ENCODE results near the gene PPAT. TPM values are rescaled to one million over a fixed set of nuclear protein-coding genes. Genes with fewer than 3 reads are reported as not detected.
"Not testable (repeated sequence)": the region's sequence is repeated elsewhere in the genome, so short reads cannot be mapped to it uniquely, and the experiment has no call there.

Gene PPAT
- total RNA-seq, 1 donor from 2014 or later = 60.1 TPM

DNA sequence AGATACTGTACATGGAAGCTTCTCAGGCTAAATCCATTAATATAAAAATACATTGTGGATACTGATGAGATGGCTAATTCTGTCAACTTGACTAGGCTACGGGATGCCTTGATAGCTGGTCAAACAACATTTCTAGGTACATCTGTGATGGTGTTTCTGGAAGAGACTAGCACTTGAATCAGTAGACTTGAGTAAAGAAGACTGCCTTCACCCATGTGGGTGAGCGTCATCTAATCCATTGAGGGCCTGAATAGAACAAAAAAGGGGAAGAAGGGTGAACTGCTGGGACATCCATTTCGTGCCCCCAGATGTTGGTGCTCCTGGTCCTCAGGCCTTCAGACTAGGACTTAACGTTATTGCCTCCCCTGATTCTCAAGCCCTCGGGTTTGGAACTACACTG is 28.3 kb upstream of the PPAT start:
- DNase-seq (ENCODE audit: low spot score) = no peak
- intact Hi-C loops (cut with micrococcal nuclease) = no loop called here
- Mint-ChIP-seq H3K4me1 (ENCODE audit: low read depth) (peaks cover 62% of the 10 kb centered on the region), H3K27ac (no peak overlapping the region), H3K4me3 (no peak overlapping the region), H3K27me3 (ENCODE audit: insufficient read depth) (no peaks in the 10 kb centered on the region), H3K9me3 (no peaks in the 10 kb centered on the region), H3K36me3 (ENCODE audit: low read depth) (peaks cover 41% of the 10 kb centered on the region)

DNA sequence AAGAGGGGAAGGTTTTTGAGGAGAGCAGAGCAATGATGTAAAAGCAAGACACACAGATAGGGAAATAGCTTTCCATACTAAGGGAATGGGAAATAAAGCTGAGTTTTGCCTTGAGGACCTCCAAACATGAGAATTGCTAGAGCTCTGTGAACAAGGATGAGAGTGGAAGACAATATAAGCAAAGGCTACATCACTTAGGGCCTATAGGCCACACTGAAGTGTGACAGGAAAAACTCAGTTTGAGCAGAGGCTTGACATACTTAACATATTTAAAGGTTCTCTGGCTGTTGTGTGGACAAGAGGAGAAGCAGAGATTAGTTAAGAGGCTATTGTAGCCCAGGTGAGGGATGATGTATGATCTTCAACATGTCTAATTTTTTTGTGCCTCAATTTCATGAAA is 26.7 kb upstream of the PPAT start:
- Mint-ChIP-seq H3K27ac (peak overlapping the region; percentile 23), H3K4me3 (no peak overlapping the region), H3K36me3 (ENCODE audit: low read depth) (peaks cover 36% of the 10 kb centered on the region), H3K9me3 (no peaks in the 10 kb centered on the region), H3K27me3 (ENCODE audit: insufficient read depth) (no peaks in the 10 kb centered on the region), H3K4me1 (ENCODE audit: low read depth) (peaks cover 57% of the 10 kb centered on the region)
- DNase-seq (ENCODE audit: low spot score) = no peak
- intact Hi-C loops (cut with micrococcal nuclease) = no loop called here

DNA sequence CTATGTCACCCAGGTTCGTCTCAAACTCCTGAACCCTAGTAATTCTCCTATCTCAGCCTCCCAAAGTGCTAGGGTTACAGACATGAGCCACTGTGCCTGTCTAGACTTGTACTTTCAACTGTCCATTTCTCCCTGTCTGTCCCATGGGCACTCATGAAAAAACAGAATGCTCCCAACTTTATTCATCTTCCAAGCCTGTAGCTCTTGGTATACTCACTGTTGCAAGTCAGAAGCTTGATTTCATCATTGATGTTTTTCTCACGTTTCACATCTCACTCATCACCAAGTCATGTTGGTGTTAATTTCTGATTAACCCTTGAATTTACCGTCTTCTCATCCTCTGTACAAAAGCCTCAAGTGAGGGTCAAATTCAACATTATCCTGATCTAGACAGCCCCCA is 24.7 kb upstream of the PPAT start:
- Mint-ChIP-seq H3K27ac (peak overlapping the region; percentile 61), H3K36me3 (ENCODE audit: low read depth) (peaks cover 48% of the 10 kb centered on the region), H3K9me3 (no peaks in the 10 kb centered on the region), H3K4me3 (no peak overlapping the region), H3K4me1 (ENCODE audit: low read depth) (peaks cover 48% of the 10 kb centered on the region), H3K27me3 (ENCODE audit: insufficient read depth) (no peaks in the 10 kb centered on the region)
- intact Hi-C loops (cut with micrococcal nuclease) = no loop called here
- DNase-seq (ENCODE audit: low spot score) = no peak

DNA sequence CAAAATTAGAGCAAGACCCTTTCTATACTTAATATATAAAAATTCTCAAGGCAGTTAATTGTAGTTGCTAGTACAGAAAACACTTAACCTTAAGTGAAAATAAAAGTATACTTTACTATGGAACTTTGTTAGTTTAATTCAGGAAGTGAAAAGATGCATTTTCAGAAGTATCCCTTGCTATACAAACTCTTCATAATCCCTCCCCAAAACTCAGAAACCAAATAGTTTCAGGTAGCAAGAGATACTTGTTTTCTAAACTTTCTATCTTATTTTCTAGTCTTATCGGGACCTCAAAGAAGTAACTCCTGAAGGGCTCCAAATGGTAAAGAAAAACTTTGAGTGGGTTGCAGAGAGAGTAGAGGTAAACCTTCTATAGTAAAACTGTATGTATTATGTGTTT is 14.9 kb upstream of the PPAT start:
- Mint-ChIP-seq H3K9me3 (no peaks in the 10 kb centered on the region), H3K27ac (no peak overlapping the region), H3K27me3 (ENCODE audit: insufficient read depth) (no peaks in the 10 kb centered on the region), H3K36me3 (ENCODE audit: low read depth) (peaks cover 62% of the 10 kb centered on the region), H3K4me1 (ENCODE audit: low read depth) (peaks cover 21% of the 10 kb centered on the region), H3K4me3 (no peak overlapping the region)
- no peak for DNase-seq (ENCODE audit: low spot score)
- intact Hi-C loops (cut with micrococcal nuclease) = no loop called here

DNA sequence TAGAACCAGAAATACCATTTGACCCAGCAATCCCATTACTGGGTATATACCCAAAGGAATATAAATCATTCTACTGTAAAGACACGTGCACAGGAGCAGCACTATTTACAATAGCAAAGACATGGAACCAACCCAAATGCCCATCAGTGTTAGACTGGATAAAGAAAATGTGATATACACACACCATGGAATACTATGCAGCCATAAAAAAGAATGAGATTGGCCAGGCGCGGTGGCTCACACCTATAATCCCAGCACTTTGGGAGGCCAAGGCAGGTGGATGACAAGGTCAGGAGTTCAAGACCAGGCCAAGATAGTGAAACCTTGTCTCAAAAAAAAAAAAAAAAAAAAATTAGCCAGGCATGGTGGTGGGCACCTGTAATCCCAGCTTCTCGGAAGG is 14.1 kb upstream of the PPAT start:
- H3K4me3 Mint-ChIP-seq; H3K9me3 Mint-ChIP-seq; H3K27ac Mint-ChIP-seq; intact Hi-C loops (cut with micrococcal nuclease); DNase-seq (ENCODE audit: low spot score); H3K27me3 Mint-ChIP-seq (ENCODE audit: insufficient read depth): not testable (repeated sequence)
- Mint-ChIP-seq H3K4me1 (ENCODE audit: low read depth) (peaks cover 30% of the 10 kb centered on the region), H3K36me3 (ENCODE audit: low read depth) (peaks cover 61% of the 10 kb centered on the region)

DNA sequence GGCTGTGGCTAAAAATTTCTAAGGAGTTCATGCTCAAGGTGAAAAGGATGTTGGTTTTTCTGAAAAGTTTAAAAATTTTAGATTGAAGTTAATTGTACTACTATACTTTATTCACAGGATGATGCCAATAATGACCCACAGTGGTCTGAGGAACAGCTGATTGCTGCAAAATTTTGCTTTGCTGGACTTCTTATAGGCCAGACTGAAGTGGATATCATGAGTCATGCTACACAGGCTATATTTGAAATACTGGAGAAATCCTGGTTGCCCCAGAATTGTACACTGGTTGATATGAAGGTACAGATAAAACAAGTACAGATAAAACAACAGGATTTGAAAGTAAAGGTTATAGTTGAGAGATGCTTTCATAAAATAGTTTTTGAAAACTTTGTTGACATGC is 12.9 kb upstream of the PPAT start:
- no peaks in the 10 kb centered on the region for H3K9me3 Mint-ChIP-seq
- no peak overlapping the region for H3K27ac Mint-ChIP-seq

DNA sequence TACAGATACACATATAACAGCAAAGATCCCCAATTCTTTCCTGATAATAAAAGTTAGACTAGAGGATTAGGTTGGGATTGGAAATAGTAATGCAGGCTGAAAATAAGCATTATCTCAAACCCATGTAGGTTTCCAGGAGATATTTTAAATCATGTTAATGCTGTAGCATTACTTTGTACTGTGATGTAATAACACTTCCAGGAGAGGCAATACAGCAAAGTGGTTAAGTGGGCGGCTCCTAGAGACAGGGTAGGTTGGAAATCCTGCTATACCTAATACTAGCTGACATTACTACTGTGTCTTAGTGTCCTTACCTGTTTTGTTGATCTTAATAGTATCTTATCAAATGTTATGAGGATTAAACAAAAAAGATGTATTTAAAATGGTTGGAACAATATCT is 10.3 kb upstream of the PPAT start:
- no peaks in the 10 kb centered on the region for H3K9me3 Mint-ChIP-seq
- H3K4me1 Mint-ChIP-seq (ENCODE audit: low read depth) = peaks cover 52% of the 10 kb centered on the region
- DNase-seq (ENCODE audit: low spot score) = no peak
- intact Hi-C loops (cut with micrococcal nuclease) = no loop called here
- no peaks in the 10 kb centered on the region for H3K27me3 Mint-ChIP-seq (ENCODE audit: insufficient read depth)
- H3K36me3 Mint-ChIP-seq (ENCODE audit: low read depth) = peaks cover 55% of the 10 kb centered on the region
- H3K4me3 Mint-ChIP-seq = no peak overlapping the region
- no peak overlapping the region for H3K27ac Mint-ChIP-seq

More for the DNA sequence above, 12.9 kb upstream of the PPAT start:
- intact Hi-C loops (cut with micrococcal nuclease) = loop anchor here (1.0 kb wide), 1 partner anchor 8 kb away; no protein-coding TSS in a partner anchor
- DNase-seq (ENCODE audit: low spot score) = no peak
- H3K27me3 Mint-ChIP-seq (ENCODE audit: insufficient read depth) = no peaks in the 10 kb centered on the region
- peaks cover 60% of the 10 kb centered on the region for H3K36me3 Mint-ChIP-seq (ENCODE audit: low read depth)
- no peak overlapping the region for H3K4me3 Mint-ChIP-seq
- H3K4me1 Mint-ChIP-seq (ENCODE audit: low read depth) = peaks cover 42% of the 10 kb centered on the region

DNA sequence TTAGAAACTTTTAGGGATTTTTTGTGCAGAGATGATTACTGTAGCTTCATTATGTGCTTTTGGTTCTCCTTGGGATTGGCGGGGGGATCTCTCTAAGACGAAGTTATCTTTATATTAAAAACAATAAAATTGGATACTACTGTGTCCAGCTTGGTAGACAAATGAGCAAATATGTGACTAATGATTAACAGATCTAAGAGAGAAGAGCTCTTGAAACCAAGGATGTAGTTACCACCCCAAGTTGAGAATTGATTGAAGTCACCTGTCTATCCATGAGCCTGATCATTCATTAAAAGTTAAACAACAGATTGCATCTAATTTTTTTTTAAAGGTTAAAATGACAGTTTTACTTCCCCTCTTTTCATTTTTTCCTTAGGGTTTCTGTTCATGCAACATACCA is 9.3 kb upstream of the PPAT start:
- no peak overlapping the region for H3K4me3 Mint-ChIP-seq
- H3K27ac Mint-ChIP-seq = no peak overlapping the region
- H3K36me3 Mint-ChIP-seq (ENCODE audit: low read depth) = peaks cover 55% of the 10 kb centered on the region
- no peaks in the 10 kb centered on the region for H3K9me3 Mint-ChIP-seq
- no peaks in the 10 kb centered on the region for H3K27me3 Mint-ChIP-seq (ENCODE audit: insufficient read depth)
- no peak for DNase-seq (ENCODE audit: low spot score)
- peaks cover 62% of the 10 kb centered on the region for H3K4me1 Mint-ChIP-seq (ENCODE audit: low read depth)
- intact Hi-C loops (cut with micrococcal nuclease) = no loop called here

DNA sequence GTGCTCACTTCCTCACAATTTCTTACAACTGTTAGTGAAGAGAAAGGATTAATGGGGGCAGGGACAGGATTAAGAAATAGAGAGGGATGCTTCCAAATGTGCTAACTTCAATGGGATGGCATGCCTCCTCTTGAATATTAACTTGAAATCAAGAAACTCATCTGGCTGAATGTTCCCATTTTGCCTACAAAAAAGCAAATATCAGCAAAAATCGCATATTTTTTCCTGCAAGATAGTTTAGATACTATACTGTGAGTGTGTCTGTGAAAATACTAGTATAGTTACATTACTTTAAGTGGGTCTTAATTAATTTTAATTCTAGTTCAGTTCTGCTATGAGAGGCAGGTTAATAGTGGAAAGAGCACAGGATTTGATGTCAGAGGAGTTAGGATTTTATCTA is 5.6 kb upstream of the PPAT start:
- H3K9me3 Mint-ChIP-seq = no peaks in the 10 kb centered on the region
- H3K4me1 Mint-ChIP-seq (ENCODE audit: low read depth) = peaks cover 59% of the 10 kb centered on the region
- no peak overlapping the region for H3K4me3 Mint-ChIP-seq
- H3K27ac Mint-ChIP-seq = no peak overlapping the region
- intact Hi-C loops (cut with micrococcal nuclease) = loop anchor here (1.0 kb wide), 1 partner anchor 7 kb away; no protein-coding TSS in a partner anchor
- peaks cover 3% of the 10 kb centered on the region for H3K27me3 Mint-ChIP-seq (ENCODE audit: insufficient read depth)
- DNase-seq (ENCODE audit: low spot score) = no peak
- peaks cover 47% of the 10 kb centered on the region for H3K36me3 Mint-ChIP-seq (ENCODE audit: low read depth)

DNA sequence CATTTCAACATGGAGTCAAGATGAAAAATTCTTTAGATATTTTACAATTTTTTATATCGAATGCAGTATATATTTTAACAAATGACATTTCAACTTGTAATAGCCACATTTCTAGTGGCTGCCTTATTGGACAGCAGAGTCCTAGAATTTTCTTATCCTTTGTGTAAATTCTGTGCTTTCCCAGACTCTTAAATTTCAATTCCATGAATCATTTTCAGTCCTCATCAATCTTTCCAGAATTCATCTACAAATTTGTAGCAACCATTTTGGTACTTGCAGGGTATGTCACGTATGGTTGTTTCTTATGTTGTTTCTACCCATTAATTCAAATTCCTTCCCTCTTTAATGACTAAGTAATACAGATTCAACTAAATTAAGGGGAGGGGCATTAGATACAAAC is 3.4 kb upstream of the PPAT start:
- Mint-ChIP-seq H3K4me3 (peak overlapping the region; percentile 56), H3K9me3 (no peaks in the 10 kb centered on the region), H3K4me1 (ENCODE audit: low read depth) (peaks cover 48% of the 10 kb centered on the region), H3K27me3 (ENCODE audit: insufficient read depth) (peaks cover 3% of the 10 kb centered on the region), H3K36me3 (ENCODE audit: low read depth) (peaks cover 39% of the 10 kb centered on the region), H3K27ac (no peak overlapping the region)
- intact Hi-C loops (cut with micrococcal nuclease) = loop anchor here (5.0 kb wide), 1 partner anchor 1091 kb away; the partner anchor contains the start of gene SRD5A3
- no peak for DNase-seq (ENCODE audit: low spot score)

DNA sequence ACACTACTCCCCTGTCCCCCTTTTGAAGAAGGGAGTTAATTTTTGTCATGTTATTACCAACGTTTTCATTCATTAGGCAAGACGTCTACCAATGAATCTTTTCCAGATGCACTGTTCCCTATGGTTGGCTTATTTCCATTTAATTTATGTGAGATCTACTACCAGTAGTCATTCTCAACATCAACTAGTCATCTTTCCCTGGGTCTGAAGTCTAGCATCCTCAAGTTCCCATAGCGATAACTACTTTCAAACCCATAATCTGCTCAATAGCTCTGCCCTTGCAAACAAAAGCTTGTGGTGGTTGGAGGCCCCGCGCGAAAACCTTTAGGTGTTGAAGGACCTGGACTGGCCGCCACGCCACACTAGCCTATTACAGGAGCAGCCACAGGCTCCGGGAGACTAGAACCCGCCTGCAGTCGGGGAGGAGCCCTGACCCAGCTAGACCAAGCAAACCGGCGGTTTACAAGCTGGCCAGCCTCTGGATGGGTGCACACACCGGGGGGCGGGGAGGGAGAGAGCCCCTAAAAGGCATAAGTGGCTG is 746 bp downstream of the PPAT start:
- peak overlapping the region; percentile 94 for H3K4me3 Mint-ChIP-seq
- peaks cover 19% of the 10 kb centered on the region for H3K36me3 Mint-ChIP-seq (ENCODE audit: low read depth)
- H3K4me1 Mint-ChIP-seq (ENCODE audit: low read depth) = peaks cover 48% of the 10 kb centered on the region
- no peak for DNase-seq (ENCODE audit: low spot score)
- H3K9me3 Mint-ChIP-seq = no peaks in the 10 kb centered on the region
- intact Hi-C loops (cut with micrococcal nuclease) = loop anchor here (1.0 to 5.0 kb wide), 10 partner anchors 9 to 1087 kb away; partner anchors contain the start of genes AASDH, CEP135, REST and SRD5A3
- H3K27ac Mint-ChIP-seq = peak overlapping the region; percentile 99
- H3K27me3 Mint-ChIP-seq (ENCODE audit: insufficient read depth) = peaks cover 3% of the 10 kb centered on the region

DNA sequence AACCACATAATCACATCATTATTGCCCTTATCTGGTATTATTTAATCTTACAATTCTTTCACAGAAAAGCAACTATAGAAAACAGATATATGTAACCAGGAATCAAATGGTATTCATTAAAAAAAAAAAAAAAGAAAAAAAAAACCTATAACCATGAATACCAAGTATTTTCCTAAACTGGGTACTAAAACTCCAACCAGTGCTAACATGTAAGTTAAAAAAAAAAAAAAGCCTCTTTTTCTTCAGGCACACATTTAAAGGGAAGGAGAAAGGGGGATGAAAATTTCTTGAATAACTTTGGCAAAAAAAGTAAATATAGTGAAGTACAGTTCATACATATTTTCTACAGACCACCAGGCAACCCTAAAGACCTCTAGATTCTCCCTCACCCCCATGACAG is 2.1 kb downstream of the PPAT start:
- H3K4me3 Mint-ChIP-seq = peak overlapping the region; percentile 94
- intact Hi-C loops (cut with micrococcal nuclease) = no loop called here
- no peaks in the 10 kb centered on the region for H3K9me3 Mint-ChIP-seq
- peaks cover 44% of the 10 kb centered on the region for H3K4me1 Mint-ChIP-seq (ENCODE audit: low read depth)
- peaks cover 3% of the 10 kb centered on the region for H3K27me3 Mint-ChIP-seq (ENCODE audit: insufficient read depth)
- DNase-seq (ENCODE audit: low spot score) = no peak
- H3K36me3 Mint-ChIP-seq (ENCODE audit: low read depth) = peaks cover 15% of the 10 kb centered on the region
- H3K27ac Mint-ChIP-seq = no peak overlapping the region

DNA sequence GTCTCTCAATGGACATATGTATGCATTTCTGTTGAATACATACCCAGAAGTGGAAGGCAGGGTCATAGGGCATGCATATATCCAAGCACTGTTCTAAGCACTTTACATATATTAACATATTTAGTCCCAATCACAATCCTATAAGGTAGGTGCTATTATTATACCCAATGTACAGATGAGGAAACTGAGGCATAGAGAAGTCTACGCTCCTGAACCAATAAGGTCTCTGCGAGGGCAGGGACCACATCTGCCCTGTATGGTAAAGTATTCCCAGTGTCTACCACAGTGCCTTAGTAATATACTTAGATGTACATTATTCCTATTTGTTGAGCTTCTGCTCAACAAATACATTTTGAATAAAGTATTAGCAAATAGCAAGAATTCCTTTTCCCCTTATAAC is 5.2 kb downstream of the PPAT start:
- H3K36me3 Mint-ChIP-seq (ENCODE audit: low read depth) = peaks cover 14% of the 10 kb centered on the region
- intact Hi-C loops (cut with micrococcal nuclease) = no loop called here
- no peaks in the 10 kb centered on the region for H3K27me3 Mint-ChIP-seq (ENCODE audit: insufficient read depth)
- DNase-seq (ENCODE audit: low spot score) = no peak
- no peak overlapping the region for H3K4me3 Mint-ChIP-seq
- no peaks in the 10 kb centered on the region for H3K9me3 Mint-ChIP-seq
- no peak overlapping the region for H3K27ac Mint-ChIP-seq
- peaks cover 61% of the 10 kb centered on the region for H3K4me1 Mint-ChIP-seq (ENCODE audit: low read depth)

DNA sequence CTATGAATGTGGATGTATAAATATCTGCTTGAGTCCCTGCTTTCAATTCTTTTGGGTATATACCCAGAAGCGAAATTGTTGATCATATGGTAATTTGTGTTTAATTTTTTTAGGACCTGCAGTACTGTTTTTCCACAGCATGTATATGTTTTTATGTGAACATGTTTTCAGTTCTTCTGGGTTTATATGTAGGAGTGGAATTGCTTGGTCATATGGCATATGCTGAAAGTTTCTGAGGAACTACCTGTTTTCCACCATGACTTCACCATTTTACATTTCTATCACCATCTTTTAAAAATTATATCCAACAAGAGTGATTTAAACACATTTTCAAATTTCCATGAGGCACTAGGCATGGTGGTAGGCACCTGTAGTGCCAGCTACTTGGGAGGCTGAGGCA is 8.2 kb downstream of the PPAT start:
- Mint-ChIP-seq H3K27me3 (ENCODE audit: insufficient read depth) (no peaks in the 10 kb centered on the region), H3K4me3 (no peak overlapping the region), H3K27ac (no peak overlapping the region), H3K4me1 (ENCODE audit: low read depth) (peaks cover 50% of the 10 kb centered on the region), H3K36me3 (ENCODE audit: low read depth) (peaks cover 8% of the 10 kb centered on the region), H3K9me3 (no peaks in the 10 kb centered on the region)
- intact Hi-C loops (cut with micrococcal nuclease) = no loop called here
- no peak for DNase-seq (ENCODE audit: low spot score)

All from activated T-helper 1 cell treated with anti-CD3 and anti-CD28 coated beads, Interleukin-12 subunit alpha, Interleukin-12 subunit beta, Interleukin-2, Interleukin-4 antibody, amounts not matched to agents 30 ng/mL and 10 ng/mL and 1 ng/mL, durations not matched to agents 14 hours and 24 hours and 36 hours (primary cell).